Esophagus squamous epithelium (tissue), 4 donors: ENCODE measurements around the gene CLEC9A.

Experiments
- CTCF ChIP-seq, 6 experiments: fragments of 450-650 bp in 4 of 6; fragments of 200-600 bp in 2 of 6; sonication (generic) in 2 of 6; IDR thresholded peaks; one replicate each; pipeline ENCODE4 v1.5.1; 2016 to 2019; ENCODE audit warnings: antibody characterized with exemption in 6 of 6, mild to moderate bottlenecking in 4 of 6, moderate library complexity in 4 of 6
- POLR2A ChIP-seq, 4 donors: fragments of 450-650 bp; IDR thresholded peaks; one replicate each; pipeline ENCODE4 v1.6.1; 2017; ENCODE audit warnings: antibody characterized with exemption in 4 of 4, mild to moderate bottlenecking in 4 of 4, moderate library complexity in 3 of 4

GRCh38 chr12:10031771-10032175 is 1.3 kb downstream of the CLEC9A start:
- TF ChIP-seq CTCF (IDR thresholded peaks at IDR 0.05) (no peak), POLR2A (IDR thresholded peaks at IDR 0.05) (no peak)
